Thymus (tissue), 11 donors: Measurements from ENCODE around the gene TRIM28. TPM values are rescaled to one million over a fixed set of nuclear protein-coding genes. Genes with fewer than 3 reads are reported as not detected.
A peak's percentile ranks its signal among the peaks of the same experiment; 100 is the strongest.
"Not testable (repeated sequence)": the region's sequence is repeated elsewhere in the genome, so short reads cannot be mapped to it uniquely, and the experiment has no call there.

Source experiments
- DNase-seq, 9 donors: peaks; one replicate each; pipeline ENCODE4 v3.0.0-alpha.2; 2013; ENCODE audit warnings: low spot score in 9 of 9, low read depth in 6 of 9, missing footprints in 1 of 9
- H3K27ac ChIP-seq, 2 donors: one replicate each; pipeline ENCODE4 v1.5.1; 2013; ENCODE audit warnings: control low read depth in 1 of 2, low read depth in 1 of 2, low read length in 1 of 2, mild to moderate bottlenecking in 1 of 2, moderate library complexity in 1 of 2
- H3K27me3 ChIP-seq, 2 donors: one replicate each; pipeline ENCODE4 v1.5.1; 2013; ENCODE audit warnings: low read length in 1 of 2; ENCODE audit not compliant: control insufficient read depth in 2 of 2, insufficient read depth in 1 of 2
- H3K36me3 ChIP-seq, 2 donors: one replicate each; pipeline ENCODE4 v1.5.1; 2013; ENCODE audit warnings: low read length in 1 of 2, mild to moderate bottlenecking in 1 of 2, moderate library complexity in 1 of 2; ENCODE audit not compliant: control insufficient read depth in 2 of 2, insufficient read depth in 2 of 2
- H3K4me1 ChIP-seq, 2 donors: one replicate each; pipeline ENCODE4 v1.5.1; 2013; ENCODE audit warnings: low read length in 2 of 2; ENCODE audit not compliant: control insufficient read depth in 2 of 2, insufficient read depth in 2 of 2
- H3K4me3 ChIP-seq, 2 donors: one replicate each; pipeline ENCODE4 v1.5.1; 2013; ENCODE audit warnings: low read length in 2 of 2, control low read depth in 1 of 2, mild to moderate bottlenecking in 1 of 2
- H3K9me3 ChIP-seq, 2 donors: one replicate each; pipeline ENCODE4 v1.5.1; 2013; ENCODE audit warnings: low read length in 1 of 2, mild to moderate bottlenecking in 1 of 2; ENCODE audit not compliant: control insufficient read depth in 2 of 2, insufficient read depth in 1 of 2
- WGBS: extraction: QIAGEN DNeasy Blood & Tissue Kit; methylation state at CpG from one replicate; pipeline ENCODE4 v1.1.7; 2013; 5-methylcytosine and 5-hydroxymethylcytosine counted together
- polyA plus RNA-seq: library from polyadenylated mRNA; stranded (reverse); fragments of 200-250 nt; gene quantifications from one replicate; pipeline ENCODE4 v1.2.3, GENCODE V29; 2013
- total RNA-seq: library from RNA; stranded (reverse); fragments of 120-200 nt; gene quantifications from one replicate; pipeline ENCODE4 v1.2.4, GENCODE V29; 2013
- donor health status: healthy.

TRIM28 gene
- total and polyA plus RNA-seq, 2 donors = 220 to 333 TPM

- DNase-seq = no peak
- Histone ChIP-seq H3K27me3 (no peaks in the 10 kb centered on the region), H3K4me3 (no peak overlapping the region), H3K4me1 (no peaks in the 10 kb centered on the region), H3K36me3 (no peaks in the 10 kb centered on the region), H3K27ac (no peak overlapping the region), H3K9me3 (no peaks in the 10 kb centered on the region)
- 92% methylated on average over 10 of the region's 10 CpGs for WGBS
Measured at GRCh38 chr19:58531034-58531840, 12.6 kb upstream of the TRIM28 start.

- Histone ChIP-seq H3K4me3 (no peak overlapping the region), H3K27ac (no peak overlapping the region), H3K4me1 (peaks cover 4 to 17% of the 10 kb centered on the region in 2 donors), H3K36me3 (no peaks in the 10 kb centered on the region), H3K27me3 (peaks cover 3 to 9% of the 10 kb centered on the region in 2 donors), H3K9me3 (peaks cover 0 to 3% of the 10 kb centered on the region in 2 donors)
- no peak for DNase-seq
- WGBS = 96% methylated on average over 3 of the region's 3 CpGs
Measured at GRCh38 chr19:58535857-58536256, 8.0 kb upstream of the TRIM28 start.

- 97% methylated on average over 8 of the region's 8 CpGs for WGBS
- no peak overlapping the region for H3K4me3 ChIP-seq
- peaks cover 4 to 17% of the 10 kb centered on the region in 2 donors for H3K4me1 ChIP-seq
- DNase-seq = no peak
- peaks cover 0 to 3% of the 10 kb centered on the region in 2 donors for H3K9me3 ChIP-seq
- peaks cover 3 to 9% of the 10 kb centered on the region in 2 donors for H3K27me3 ChIP-seq
- H3K27ac ChIP-seq = no peak overlapping the region
- H3K36me3 ChIP-seq = no peaks in the 10 kb centered on the region
Measured at GRCh38 chr19:58536852-58537798, 6.7 kb upstream of the TRIM28 start.

- Histone ChIP-seq H3K27me3 (peaks cover 3 to 15% of the 10 kb centered on the region in 2 donors), H3K27ac (peak overlapping the region; percentile 52 to 83), H3K9me3 (peaks cover 0 to 3% of the 10 kb centered on the region in 2 donors), H3K4me3 (peak overlapping the region; percentile 50 to 51), H3K4me1 (peaks cover 4 to 20% of the 10 kb centered on the region in 2 donors), H3K36me3 (no peaks in the 10 kb centered on the region)
- DNase-seq = peak in 2 of 9 donors; percentile 53 to 75
- WGBS = under 1% methylated on average over 55 of the region's 55 CpGs
Measured at GRCh38 chr19:58538257-58539168, 5.4 kb upstream of the TRIM28 start.

GRCh38 chr19:58539169-58539559 is 4.7 kb upstream of the TRIM28 start:
- not testable (repeated sequence) for DNase-seq, H3K4me3 ChIP-seq, H3K9me3 ChIP-seq, H3K27ac ChIP-seq, H3K36me3 ChIP-seq
- H3K27me3 ChIP-seq = peaks cover 3 to 15% of the 10 kb centered on the region in 2 donors
- H3K4me1 ChIP-seq = peaks cover 4 to 24% of the 10 kb centered on the region in 2 donors

GRCh38 chr19:58542641-58543372 is 1.1 kb upstream of the TRIM28 start:
- not testable (repeated sequence) for H3K27ac ChIP-seq, H3K4me3 ChIP-seq, H3K9me3 ChIP-seq, DNase-seq
- peaks cover 16 to 38% of the 10 kb centered on the region in 2 donors for H3K4me1 ChIP-seq
- H3K27me3 ChIP-seq = peaks cover 3 to 15% of the 10 kb centered on the region in 2 donors
- H3K36me3 ChIP-seq = peaks cover 16 to 26% of the 10 kb centered on the region in 2 donors
- WGBS = 93% methylated on average over 18 of the region's 18 CpGs

- H3K4me1 ChIP-seq = peaks cover 12 to 27% of the 10 kb centered on the region in 2 donors
- H3K27ac ChIP-seq = peak overlapping the region; percentile 91 to 100
- peaks cover 0 to 3% of the 10 kb centered on the region in 2 donors for H3K9me3 ChIP-seq
- H3K36me3 ChIP-seq = peaks cover 35 to 46% of the 10 kb centered on the region in 2 donors
- WGBS = under 1% methylated on average over 91 of the region's 92 CpGs
- peaks cover 0 to 9% of the 10 kb centered on the region in 2 donors for H3K27me3 ChIP-seq
- H3K4me3 ChIP-seq = peak overlapping the region; percentile 85 to 91
- DNase-seq = peak in 4 of 9 donors; percentile 60 to 81 (median 78)
Measured at GRCh38 chr19:58544591-58545285, 874 bp downstream of the TRIM28 start.
